AG04449 (cell line): Measurements from ENCODE around the gene ZNF521.

Source experiments
- CTCF ChIA-PET: fragments of 350-600 bp; formaldehyde crosslinking; extraction: SDS; loops from one replicate; lab custom pipeline; 2021; ENCODE audit warnings: antibody characterized with exemption; lab: Yijun Ruan, JAX
- POLR2A ChIA-PET: fragments of 400-600, 350-600 bp; formaldehyde crosslinking; extraction: SDS; loops from one replicate; lab custom pipeline; 2020; ENCODE audit warnings: antibody characterized with exemption, inconsistent platforms; lab: Yijun Ruan, JAX
- DNase-seq: peaks from one replicate; pipeline ENCODE4 v3.0.0-alpha.2; 2010; ENCODE audit warnings: low read depth, low spot score
- H3K4me3 ChIP-seq: 2 replicates; pipeline ENCODE4 v1.5.1; 2011; ENCODE audit warnings: low read depth, mild to moderate bottlenecking, control low read depth, low read length
- TF ChIP-seq, protein P1 (sequence below): IDR thresholded peaks from one replicate; pipeline ENCODE4 v1.5.1; 2011; ENCODE audit warnings: mild to moderate bottlenecking, moderate library complexity, low read length, control low read depth, inconsistent platforms; ENCODE audit not compliant: insufficient read depth; ENCODE audit errors: missing control alignments

The ZNF521 gene

GRCh38 chr18:25057491-25058050 is 294.4 kb downstream of the ZNF521 start:
- POLR2A ChIA-PET = no interaction called here
- TF ChIP-seq, protein P1, sequence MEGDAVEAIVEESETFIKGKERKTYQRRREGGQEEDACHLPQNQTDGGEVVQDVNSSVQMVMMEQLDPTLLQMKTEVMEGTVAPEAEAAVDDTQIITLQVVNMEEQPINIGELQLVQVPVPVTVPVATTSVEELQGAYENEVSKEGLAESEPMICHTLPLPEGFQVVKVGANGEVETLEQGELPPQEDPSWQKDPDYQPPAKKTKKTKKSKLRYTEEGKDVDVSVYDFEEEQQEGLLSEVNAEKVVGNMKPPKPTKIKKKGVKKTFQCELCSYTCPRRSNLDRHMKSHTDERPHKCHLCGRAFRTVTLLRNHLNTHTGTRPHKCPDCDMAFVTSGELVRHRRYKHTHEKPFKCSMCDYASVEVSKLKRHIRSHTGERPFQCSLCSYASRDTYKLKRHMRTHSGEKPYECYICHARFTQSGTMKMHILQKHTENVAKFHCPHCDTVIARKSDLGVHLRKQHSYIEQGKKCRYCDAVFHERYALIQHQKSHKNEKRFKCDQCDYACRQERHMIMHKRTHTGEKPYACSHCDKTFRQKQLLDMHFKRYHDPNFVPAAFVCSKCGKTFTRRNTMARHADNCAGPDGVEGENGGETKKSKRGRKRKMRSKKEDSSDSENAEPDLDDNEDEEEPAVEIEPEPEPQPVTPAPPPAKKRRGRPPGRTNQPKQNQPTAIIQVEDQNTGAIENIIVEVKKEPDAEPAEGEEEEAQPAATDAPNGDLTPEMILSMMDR = no peak
- no peak for DNase-seq
- no peak overlapping the region for H3K4me3 ChIP-seq
- CTCF ChIA-PET = no interaction called here

- POLR2A ChIA-PET = no interaction called here
Measured at GRCh38 chr18:25056429-25056828, 295.5 kb downstream of the ZNF521 start.

GRCh38 chr18:25055076-25055475 is 296.9 kb downstream of the ZNF521 start:
- DNase-seq = no peak
- TF ChIP-seq, protein P1 = no peak
- CTCF ChIA-PET = no interaction called here
- no peak overlapping the region for H3K4me3 ChIP-seq
- POLR2A ChIA-PET = no interaction called here

More at GRCh38 chr18:25056429-25056828, 295.5 kb downstream of the ZNF521 start:
- CTCF ChIA-PET = no interaction called here
- TF ChIP-seq, protein P1 = no peak
- no peak for DNase-seq
- no peak overlapping the region for H3K4me3 ChIP-seq

- CTCF ChIA-PET = no interaction called here
- TF ChIP-seq, protein P1 = no peak
- H3K4me3 ChIP-seq = no peak overlapping the region
- POLR2A ChIA-PET = no interaction called here
- DNase-seq = no peak
Measured at GRCh38 chr18:25053466-25053865, 298.5 kb downstream of the ZNF521 start.

- CTCF ChIA-PET = no interaction called here
- POLR2A ChIA-PET = no interaction called here
- H3K4me3 ChIP-seq = no peak overlapping the region
- TF ChIP-seq, protein P1 = no peak
- no peak for DNase-seq
Measured at GRCh38 chr18:25052511-25052921, 299.4 kb downstream of the ZNF521 start.

- TF ChIP-seq, protein P1 = no peak
- POLR2A ChIA-PET = no interaction called here
- DNase-seq = no peak
- CTCF ChIA-PET = no interaction called here
- H3K4me3 ChIP-seq = no peak overlapping the region
Measured at GRCh38 chr18:25050605-25051004, 301.4 kb downstream of the ZNF521 start.
